H7 (cell line): ENCODE measurements around the gene C12orf54. TPM values are rescaled to one million over a fixed set of nuclear protein-coding genes. Genes with fewer than 3 reads are reported as not detected.
"Not testable (repeated sequence)": the region's sequence is repeated elsewhere in the genome, so short reads cannot be mapped to it uniquely, and the experiment has no call there.

Experiments
- DNase-seq: peaks from one replicate; pipeline ENCODE4 v3.0.0; 2012
- H3K27me3 ChIP-seq: 2 replicates; pipeline ENCODE4 v1.6.0; 2011; ENCODE audit warnings: mild to moderate bottlenecking, low read length; ENCODE audit not compliant: control insufficient read depth, insufficient read depth
- H3K36me3 ChIP-seq: replicated peaks from 2 replicates; pipeline ENCODE4 v1.5.1; 2011; ENCODE audit warnings: low read length; ENCODE audit not compliant: control insufficient read depth, insufficient read depth
- H3K4me3 ChIP-seq: 2 replicates; pipeline ENCODE4 v1.5.1; 2011; ENCODE audit warnings: low read depth, mild to moderate bottlenecking, control low read depth, low read length, moderate library complexity; ENCODE audit not compliant: insufficient read depth
- total RNA-seq: library from RNA; depleted of rRNA; stranded (reverse); fragments of >200 nt; shearing (Covaris generic); gene quantifications from 2 replicates; pipeline ENCODE4 v1.2.3, GENCODE V29; 2014

C12orf54 gene
- total RNA-seq, 1 experiment from 2014 or later = not detected

- H3K27me3 ChIP-seq, DNase-seq, H3K4me3 ChIP-seq, H3K36me3 ChIP-seq: not testable (repeated sequence)
Measured at GRCh38 chr12:48474497-48474896, 7.8 kb upstream of the C12orf54 start.

- no peaks in the 10 kb centered on the region for H3K36me3 ChIP-seq
- DNase-seq = no peak
- H3K27me3 ChIP-seq = no peaks in the 10 kb centered on the region; the same call in 1 of the 2 replicates
- no peak overlapping the region for H3K4me3 ChIP-seq
Measured at GRCh38 chr12:48482930-48483329, 632 bp downstream of the C12orf54 start.

- no peak overlapping the region for H3K4me3 ChIP-seq
- DNase-seq = no peak
- no peaks in the 10 kb centered on the region for H3K36me3 ChIP-seq
- H3K27me3 ChIP-seq = no peaks in the 10 kb centered on the region; the same call in 1 of the 2 replicates
Measured at GRCh38 chr12:48486261-48486660, 4.0 kb downstream of the C12orf54 start.

- Histone ChIP-seq H3K36me3 (no peaks in the 10 kb centered on the region), H3K4me3 (no peak overlapping the region), H3K27me3 (no peaks in the 10 kb centered on the region; the same call in 1 of the 2 replicates)
- no peak for DNase-seq
Measured at GRCh38 chr12:48486679-48487078, 4.4 kb downstream of the C12orf54 start.

GRCh38 chr12:48489012-48489411, 6.7 kb downstream of the C12orf54 start:
- Histone ChIP-seq H3K4me3 (no peak overlapping the region), H3K27me3 (no peaks in the 10 kb centered on the region; the same call in 1 of the 2 replicates), H3K36me3 (no peaks in the 10 kb centered on the region)
- DNase-seq = no peak

GRCh38 chr12:48489456-48489855, 7.2 kb downstream of the C12orf54 start:
- DNase-seq, H3K27me3 ChIP-seq, H3K4me3 ChIP-seq, H3K36me3 ChIP-seq: not testable (repeated sequence)

GRCh38 chr12:48500281-48500680, 18.0 kb downstream of the C12orf54 start:
- H3K4me3 ChIP-seq, DNase-seq, H3K36me3 ChIP-seq, H3K27me3 ChIP-seq: not testable (repeated sequence)

GRCh38 chr12:48506836-48507235, 24.5 kb downstream of the C12orf54 start:
- H3K4me3 ChIP-seq, H3K36me3 ChIP-seq, DNase-seq, H3K27me3 ChIP-seq: not testable (repeated sequence)

- no peak for DNase-seq
- H3K36me3 ChIP-seq = no peaks in the 10 kb centered on the region
- no peaks in the 10 kb centered on the region for H3K27me3 ChIP-seq
- no peak overlapping the region for H3K4me3 ChIP-seq
Measured at GRCh38 chr12:48508987-48509386, 26.7 kb downstream of the C12orf54 start.

- H3K27me3 ChIP-seq = no peaks in the 10 kb centered on the region
- H3K36me3 ChIP-seq = no peaks in the 10 kb centered on the region
- H3K4me3 ChIP-seq = no peak overlapping the region
- no peak for DNase-seq
Measured at GRCh38 chr12:48510111-48510510, 27.8 kb downstream of the C12orf54 start.

GRCh38 chr12:48512855-48513254, 30.6 kb downstream of the C12orf54 start:
- DNase-seq = no peak
- no peaks in the 10 kb centered on the region for H3K27me3 ChIP-seq
- no peaks in the 10 kb centered on the region for H3K36me3 ChIP-seq
- H3K4me3 ChIP-seq = no peak overlapping the region

GRCh38 chr12:48514728-48515127, 32.4 kb downstream of the C12orf54 start:
- Histone ChIP-seq H3K36me3 (no peaks in the 10 kb centered on the region), H3K27me3 (no peaks in the 10 kb centered on the region), H3K4me3 (no peak overlapping the region)
- no peak for DNase-seq

GRCh38 chr12:48520381-48520780, 38.1 kb downstream of the C12orf54 start:
- DNase-seq, H3K27me3 ChIP-seq, H3K4me3 ChIP-seq, H3K36me3 ChIP-seq: not testable (repeated sequence)

GRCh38 chr12:48525332-48525731, 43.0 kb downstream of the C12orf54 start, which contains the start of gene OR8S1:
TSS of gene OR8S1 (plus strand) at chr12:48525632. CDS start at chr12:48525632, 0 bp downstream.
- Histone ChIP-seq H3K36me3 (no peaks in the 10 kb centered on the region), H3K27me3 (no peaks in the 10 kb centered on the region), H3K4me3 (no peak within 1 kb of the TSS)
- no peak for DNase-seq

GRCh38 chr12:48527891-48528670, 45.8 kb downstream of the C12orf54 start:
- no peak overlapping the region for H3K4me3 ChIP-seq
- H3K27me3 ChIP-seq = no peaks in the 10 kb centered on the region
- H3K36me3 ChIP-seq = no peaks in the 10 kb centered on the region
- DNase-seq = no peak
